ENCODE measurements around the gene HIF3A. TPM values are rescaled to one million over a fixed set of nuclear protein-coding genes. Genes with fewer than 3 reads are reported as not detected.

The HIF3A gene
- total RNA-seq, 3 donors from 2014 or later (not counting 1 experiment from before 2014, with no cell fraction given): not detected

DNA sequence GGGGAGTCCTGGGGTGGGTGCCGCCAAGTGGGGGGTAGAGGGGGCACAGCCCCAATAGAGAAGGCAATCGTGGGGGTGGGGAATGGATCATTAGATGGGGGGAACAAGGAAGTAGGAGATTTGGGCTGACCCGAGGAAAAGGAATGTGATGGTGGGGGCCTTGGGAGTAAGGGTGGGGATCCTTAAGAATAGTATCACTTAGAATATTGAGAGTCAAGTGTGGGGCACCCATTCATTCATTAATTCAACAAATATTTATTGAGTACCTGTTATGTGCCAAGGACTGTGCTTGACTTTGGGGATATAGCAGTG, 50.7 kb downstream of the HIF3A start:
- Histone ChIP-seq H3K36me3 (ENCODE audit: control insufficient read depth, insufficient read depth, low read length) (no peaks in the 10 kb centered on the region), H3K9me3 (ENCODE audit: control insufficient read depth, insufficient read depth, low read length) (no peaks in the 10 kb centered on the region), H3K4me1 (ENCODE audit: control insufficient read depth, insufficient read depth, low read length) (peaks cover 60% of the 10 kb centered on the region), H3K4me3 (ENCODE audit: low read length) (peak overlapping the region; percentile 99), H3K27ac (ENCODE audit: low read length) (peak overlapping the region; percentile 90), H3K27me3 (ENCODE audit: control insufficient read depth, insufficient read depth, low read length) (no peaks in the 10 kb centered on the region)
- DNase-seq: no peak
- Mint-ChIP-seq H3K36me3 (no peaks in the 10 kb centered on the region), H3K27me3 (ENCODE audit: low read depth in 2 of 2) (peaks cover 0 to 3% of the 10 kb centered on the region in 2 donors), H3K4me1 (peaks cover 48 to 57% of the 10 kb centered on the region in 2 donors), H3K4me3 (peak overlapping the region; percentile 94), H3K27ac (peak overlapping the region; percentile 90 to 94), H3K9me3 (no peaks in the 10 kb centered on the region)
- TF ChIP-seq, protein P1, sequence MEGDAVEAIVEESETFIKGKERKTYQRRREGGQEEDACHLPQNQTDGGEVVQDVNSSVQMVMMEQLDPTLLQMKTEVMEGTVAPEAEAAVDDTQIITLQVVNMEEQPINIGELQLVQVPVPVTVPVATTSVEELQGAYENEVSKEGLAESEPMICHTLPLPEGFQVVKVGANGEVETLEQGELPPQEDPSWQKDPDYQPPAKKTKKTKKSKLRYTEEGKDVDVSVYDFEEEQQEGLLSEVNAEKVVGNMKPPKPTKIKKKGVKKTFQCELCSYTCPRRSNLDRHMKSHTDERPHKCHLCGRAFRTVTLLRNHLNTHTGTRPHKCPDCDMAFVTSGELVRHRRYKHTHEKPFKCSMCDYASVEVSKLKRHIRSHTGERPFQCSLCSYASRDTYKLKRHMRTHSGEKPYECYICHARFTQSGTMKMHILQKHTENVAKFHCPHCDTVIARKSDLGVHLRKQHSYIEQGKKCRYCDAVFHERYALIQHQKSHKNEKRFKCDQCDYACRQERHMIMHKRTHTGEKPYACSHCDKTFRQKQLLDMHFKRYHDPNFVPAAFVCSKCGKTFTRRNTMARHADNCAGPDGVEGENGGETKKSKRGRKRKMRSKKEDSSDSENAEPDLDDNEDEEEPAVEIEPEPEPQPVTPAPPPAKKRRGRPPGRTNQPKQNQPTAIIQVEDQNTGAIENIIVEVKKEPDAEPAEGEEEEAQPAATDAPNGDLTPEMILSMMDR (IDR thresholded peaks at IDR 0.05): no peak
- no peak for ATAC-seq
- intact Hi-C loops (cut with micrococcal nuclease): no loop called here
- 0% methylated on average over 3 of the region's 3 CpGs for WGBS (ENCODE audit: insufficient coverage)

DNA sequence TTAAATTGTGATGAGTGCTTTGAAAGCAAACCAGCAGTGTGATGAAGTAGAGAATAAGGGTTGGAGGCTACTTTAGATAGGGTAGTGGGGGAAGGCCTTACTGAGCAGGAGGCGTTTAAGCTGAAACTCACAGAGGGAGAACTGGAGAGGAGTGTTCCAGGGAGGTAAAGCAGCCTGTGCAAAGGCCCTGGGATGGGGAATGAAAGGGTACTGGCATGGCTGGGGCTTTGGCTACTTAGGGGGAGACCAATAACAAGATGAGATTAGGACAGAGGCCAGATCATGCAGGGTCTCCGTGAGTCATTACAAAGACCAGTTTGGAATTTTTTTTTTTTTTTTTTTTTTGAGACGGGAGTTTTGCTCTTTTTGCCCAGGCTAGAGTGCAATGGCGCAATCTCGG, 51.1 kb downstream of the HIF3A start:
- intact Hi-C loops (cut with micrococcal nuclease): no loop called here
- DNase-seq: no peak
- no peak overlapping the region for H3K4me3 ChIP-seq (ENCODE audit: low read length)

DNA sequence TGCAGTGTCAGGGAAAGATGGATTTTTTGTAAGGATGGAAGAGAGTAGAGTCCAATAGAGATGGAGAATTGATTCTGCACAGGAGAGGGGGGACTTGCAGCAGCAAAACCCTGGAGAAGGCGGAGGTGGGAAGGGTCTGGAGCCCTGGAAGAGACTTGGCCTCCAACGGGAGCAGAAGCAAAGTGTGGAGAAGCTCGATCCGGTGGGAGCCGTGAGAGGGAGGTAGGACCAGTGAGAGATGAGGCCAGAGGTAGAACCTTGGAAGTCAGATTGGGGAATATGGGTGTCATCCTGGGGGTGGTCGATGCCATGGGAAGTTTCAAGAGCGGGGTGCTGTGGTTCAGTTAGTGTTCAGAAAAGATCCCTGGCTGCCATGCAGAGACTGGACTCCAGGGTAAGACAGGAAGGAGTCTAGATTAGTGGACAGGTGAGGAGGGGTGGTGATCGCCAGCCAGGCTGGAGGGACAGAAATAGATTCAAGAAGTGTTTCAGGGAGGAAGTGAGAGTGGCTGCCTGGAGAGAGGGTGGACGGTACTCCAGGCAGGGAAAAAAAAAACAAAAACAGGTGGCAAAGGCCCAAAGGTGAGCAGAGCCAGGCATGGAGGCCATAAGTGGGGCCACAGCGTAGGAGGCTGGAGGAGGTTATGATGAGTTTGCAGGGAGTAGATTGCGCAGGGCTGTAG, 52.6 kb downstream of the HIF3A start:
- Mint-ChIP-seq H3K27ac (peak overlapping the region; percentile 90 to 94), H3K27me3 (ENCODE audit: low read depth in 2 of 2) (no peaks in the 10 kb centered on the region), H3K36me3 (no peaks in the 10 kb centered on the region), H3K9me3 (no peaks in the 10 kb centered on the region), H3K4me1 (peaks cover 48 to 73% of the 10 kb centered on the region in 2 donors), H3K4me3 (peak overlapping the region; percentile 76)
- peak overlapping the region; percentile 70 for H3K27ac ChIP-seq (ENCODE audit: low read length)
- intact Hi-C loops (cut with micrococcal nuclease): no loop called here
- WGBS (ENCODE audit: insufficient coverage): 72% methylated on average over 11 of the region's 11 CpGs
- H3K9me3 ChIP-seq (ENCODE audit: control insufficient read depth, insufficient read depth, low read length): no peaks in the 10 kb centered on the region
- no peaks in the 10 kb centered on the region for H3K27me3 ChIP-seq (ENCODE audit: control insufficient read depth, insufficient read depth, low read length)
- ATAC-seq: no peak
- H3K4me3 ChIP-seq (ENCODE audit: low read length): no peak overlapping the region
- peaks cover 10% of the 10 kb centered on the region for H3K36me3 ChIP-seq (ENCODE audit: control insufficient read depth, insufficient read depth, low read length)
- H3K4me1 ChIP-seq (ENCODE audit: control insufficient read depth, insufficient read depth, low read length): peaks cover 77% of the 10 kb centered on the region
- TF ChIP-seq, protein P1 (IDR thresholded peaks at IDR 0.05): no peak
- DNase-seq: no peak

More for the DNA sequence above, 51.1 kb downstream of the HIF3A start:
- H3K27me3 ChIP-seq (ENCODE audit: control insufficient read depth, insufficient read depth, low read length): no peaks in the 10 kb centered on the region
- peak overlapping the region; percentile 90 to 94 for H3K27ac Mint-ChIP-seq
- peaks cover 0 to 3% of the 10 kb centered on the region in 2 donors for H3K27me3 Mint-ChIP-seq (ENCODE audit: low read depth in 2 of 2)
- H3K9me3 Mint-ChIP-seq: no peaks in the 10 kb centered on the region
- no peak overlapping the region for H3K27ac ChIP-seq (ENCODE audit: low read length)
- no peaks in the 10 kb centered on the region for H3K36me3 Mint-ChIP-seq
- ATAC-seq: no peak
- H3K4me3 Mint-ChIP-seq: peak overlapping the region; percentile 94
- no peaks in the 10 kb centered on the region for H3K9me3 ChIP-seq (ENCODE audit: control insufficient read depth, insufficient read depth, low read length)
- TF ChIP-seq, protein P1 (IDR thresholded peaks at IDR 0.05): no peak
- WGBS (ENCODE audit: insufficient coverage): 87% methylated on average over 5 of the region's 5 CpGs
- H3K36me3 ChIP-seq (ENCODE audit: control insufficient read depth, insufficient read depth, low read length): no peaks in the 10 kb centered on the region
- H3K4me1 Mint-ChIP-seq: peaks cover 48 to 60% of the 10 kb centered on the region in 2 donors
- peaks cover 64% of the 10 kb centered on the region for H3K4me1 ChIP-seq (ENCODE audit: control insufficient read depth, insufficient read depth, low read length)

All from natural killer cell (primary cell).